Right lobe of liver (tissue), 6 donors: ENCODE results near the gene GRXCR1. TPM values are rescaled to one million over a fixed set of nuclear protein-coding genes. Genes with fewer than 3 reads are reported as not detected.

ENCODE experiments used
- ATAC-seq, 4 donors: fragments of 200-7000 bp; cut with Tn5 transposase; one replicate each; pipeline ENCODE4 v1.9.1; 2020; ENCODE audit warnings: mild to moderate bottlenecking in 4 of 4, moderate library complexity in 4 of 4
- DNase-seq, 3 donors: peaks; one replicate each; pipeline ENCODE4 v3.0.0-alpha.2; 2020
- H3K27ac ChIP-seq, 3 donors: fragments of 200-600 bp; one replicate each; pipeline ENCODE4 v1.8.0; 2022
- H3K27me3 ChIP-seq, 2 donors: fragments of 200-600 bp; one replicate each; pipeline ENCODE4 v1.8.0; 2022
- H3K36me3 ChIP-seq, 4 donors: fragments of 200-600 bp; sonication (generic) in 1 of 4; one replicate each; pipeline versions ENCODE4 v1.5.1 to v1.8.0; 2017 to 2022; ENCODE audit warnings: control low read depth in 1 of 4
- H3K4me1 ChIP-seq, 4 donors: fragments of 200-600 bp; sonication (generic) in 1 of 4; one replicate each; pipeline versions ENCODE4 v1.5.1 to v1.8.0; 2017 to 2022; ENCODE audit warnings: control low read depth in 1 of 4
- H3K4me3 ChIP-seq, 3 donors: fragments of 200-600 bp; one replicate each; pipeline ENCODE4 v1.8.0; 2022
- H3K9me3 ChIP-seq, 4 donors: fragments of 200-600 bp; sonication (generic) in 1 of 4; one replicate each; pipeline versions ENCODE4 v1.5.1 to v1.8.0; 2017 to 2022; ENCODE audit warnings: control low read depth in 1 of 4
- CTCF ChIP-seq, 4 donors: fragments of 200-600 bp in 3 of 4; fragments of 450-650 bp in 1 of 4; IDR thresholded peaks; one replicate each; pipeline versions ENCODE4 v1.5.1 to v1.8.0; 2016 to 2022; ENCODE audit warnings: antibody characterized with exemption in 4 of 4, mild to moderate bottlenecking in 2 of 4
- POLR2A ChIP-seq: fragments of 450-650 bp; IDR thresholded peaks from one replicate; pipeline ENCODE4 v1.6.1; 2017; ENCODE audit warnings: antibody characterized with exemption, mild to moderate bottlenecking
- WGBS: methylation state at CpG from one replicate; pipeline ENCODE4 v1.1.6; 2018; ENCODE audit warnings: low coverage, low lambda C conversion rate; ENCODE audit not compliant: insufficient coverage; ENCODE audit errors: missing lambda C conversion rate; 5-methylcytosine and 5-hydroxymethylcytosine counted together
- intact Hi-C, 2 donors: fragments of 100-400 bp; cut with DNase I; formaldehyde crosslinking; loops; one replicate each; pipeline versions ENCODE4 v1.11.2 to v1.14.1; 2022
- total RNA-seq, 6 experiments: library from RNA; depleted of rRNA in 2 of 6; stranded (reverse); fragments of >200 nt in 2 of 6; fragmentation: NEBNext Ultra II Directional in 3 of 6; extraction: Animal tissue kit (Norgen Biotek cat#: 25700) in 3 of 6; gene quantifications; one replicate each; pipeline versions ENCODE4 v1.1.0 to v1.2.4, GENCODE V29; 2016 to 2023
- donor health status: DM: no; HTN: yes; CAD: no.
- donor health status: DM: no; HTN: no; CAD: no.
- donor health status: DM: no; HTN: no; CAD: no.
- donor health status: DM: no; HTN: yes; CAD: no.
- donor health status: DM: no; HTN: yes; CAD: no.

Gene GRXCR1
- total RNA-seq, 6 experiments from 2014 or later = not detected

DNA sequence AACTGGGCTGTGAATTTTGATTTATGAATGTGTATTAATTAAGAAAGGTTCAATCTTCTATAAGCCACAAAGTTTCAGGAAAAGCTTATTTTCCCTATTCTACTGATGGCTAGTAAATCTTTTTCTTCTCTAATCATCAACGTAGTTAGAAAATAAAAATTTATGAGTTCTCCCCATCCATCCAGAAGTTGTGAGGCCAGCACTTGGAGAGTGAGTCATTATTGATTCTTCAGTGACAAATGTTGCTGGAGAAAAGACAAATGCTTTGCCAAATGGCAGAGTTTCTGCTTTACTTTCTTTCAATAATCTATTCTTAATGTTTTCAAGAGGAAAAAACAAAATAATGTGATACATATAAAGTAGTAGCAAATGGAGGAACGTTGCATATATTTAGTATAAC is 11.3 kb upstream of the GRXCR1 start:
- Histone ChIP-seq H3K36me3 (no peaks in the 10 kb centered on the region), H3K9me3 (no peaks in the 10 kb centered on the region), H3K4me3 (no peak overlapping the region), H3K27me3 (no peaks in the 10 kb centered on the region), H3K27ac (no peak overlapping the region), H3K4me1 (no peaks in the 10 kb centered on the region)
- intact Hi-C loops = no loop called here
- no peak for TF ChIP-seq POLR2A
- no peak for TF ChIP-seq CTCF (IDR thresholded peaks at IDR 0.05)
- DNase-seq (no peak), ATAC-seq (no peak)
- WGBS = 25% methylated on average over 2 of the region's 2 CpGs

- intact Hi-C loops = no loop called here
- no peaks in the 10 kb centered on the region for H3K4me1 ChIP-seq
- no peak overlapping the region for H3K4me3 ChIP-seq
- no peaks in the 10 kb centered on the region for H3K36me3 ChIP-seq
- no peak overlapping the region for H3K27ac ChIP-seq
- H3K27me3 ChIP-seq = no peaks in the 10 kb centered on the region
- TF ChIP-seq POLR2A = no peak
- no peak for TF ChIP-seq CTCF (IDR thresholded peaks at IDR 0.05)
- ATAC-seq (no peak), DNase-seq (no peak)
- WGBS = 39% methylated on average over 2 of the region's 2 CpGs
- no peaks in the 10 kb centered on the region for H3K9me3 ChIP-seq
Observed at GRCh38 chr4:42891644-42892043, 869 bp upstream of the GRXCR1 start.

DNA sequence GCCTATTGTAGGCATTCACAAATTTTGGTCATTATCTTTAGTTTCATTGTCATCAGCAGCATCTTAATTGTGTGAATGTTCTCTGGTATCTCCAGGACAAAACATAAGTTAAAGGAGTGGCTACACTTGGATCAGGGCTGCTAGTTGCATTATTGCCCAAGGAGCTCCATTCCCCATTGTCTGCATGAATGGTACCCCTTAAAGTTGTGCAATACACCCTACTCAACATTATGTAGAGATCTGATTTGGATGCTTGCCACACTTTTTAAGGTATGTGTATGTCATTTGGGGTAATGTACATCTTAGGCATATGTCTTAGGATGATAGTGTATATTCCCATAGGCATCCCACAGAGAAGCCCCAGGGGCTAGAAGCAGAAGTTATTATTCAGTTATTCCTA is 2.9 kb downstream of the GRXCR1 start:
- intact Hi-C loops = no loop called here
- TF ChIP-seq CTCF (IDR thresholded peaks at IDR 0.05) = no peak
- TF ChIP-seq POLR2A = no peak
- H3K27ac ChIP-seq = no peak overlapping the region
- ATAC-seq (no peak), DNase-seq (no peak)
- no peaks in the 10 kb centered on the region for H3K9me3 ChIP-seq
- H3K4me1 ChIP-seq = no peaks in the 10 kb centered on the region
- H3K27me3 ChIP-seq = no peaks in the 10 kb centered on the region
- no peaks in the 10 kb centered on the region for H3K36me3 ChIP-seq
- H3K4me3 ChIP-seq = no peak overlapping the region

DNA sequence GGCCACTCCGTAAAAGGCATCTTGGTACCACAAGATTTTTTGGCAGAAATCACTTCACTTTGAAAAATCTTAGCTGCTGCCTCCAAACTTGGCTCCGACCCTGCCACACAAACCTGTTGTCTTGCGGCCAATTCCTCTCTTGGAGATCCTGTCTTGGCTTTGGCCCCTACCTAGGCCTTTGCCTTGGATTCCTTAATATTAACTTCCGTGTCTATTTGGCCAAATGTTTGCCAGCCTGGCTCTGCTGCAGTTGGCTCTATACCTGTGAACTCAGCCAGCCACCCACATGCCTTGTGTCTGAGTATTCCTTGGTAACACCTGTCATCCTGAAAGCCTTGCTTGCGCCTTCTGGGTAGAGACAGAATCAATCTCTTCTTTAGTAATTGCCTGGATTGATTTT is 12.5 kb downstream of the GRXCR1 start:
- Histone ChIP-seq H3K4me1 (no peaks in the 10 kb centered on the region), H3K27ac (no peak overlapping the region), H3K36me3 (no peaks in the 10 kb centered on the region), H3K27me3 (no peaks in the 10 kb centered on the region), H3K4me3 (no peak overlapping the region), H3K9me3 (no peaks in the 10 kb centered on the region)
- intact Hi-C loops = no loop called here
- ATAC-seq (no peak), DNase-seq (no peak)
- WGBS = 57% methylated on average over 5 of the region's 5 CpGs
- TF ChIP-seq CTCF (IDR thresholded peaks at IDR 0.05) (no peak), POLR2A (no peak)

DNA sequence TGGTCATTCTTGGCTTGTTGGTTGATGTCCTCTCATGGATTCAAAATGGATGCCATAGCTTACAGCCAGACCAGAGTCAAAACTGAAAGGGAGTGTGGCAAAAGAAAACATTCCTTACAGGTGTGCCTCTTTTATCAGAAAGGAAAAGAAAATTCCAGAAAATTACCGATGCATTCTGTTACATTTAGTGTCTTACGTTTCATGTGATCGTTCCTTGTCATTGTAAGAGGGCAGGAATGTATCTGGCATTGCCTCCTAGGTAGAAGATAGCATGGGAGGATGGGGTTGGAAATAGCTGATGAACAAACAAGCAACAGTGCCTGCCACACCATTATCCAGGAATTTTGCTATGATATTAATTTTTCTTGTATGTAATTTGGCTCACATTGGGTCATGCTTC is 13.1 kb downstream of the GRXCR1 start:
- Histone ChIP-seq H3K9me3 (no peaks in the 10 kb centered on the region), H3K4me1 (no peaks in the 10 kb centered on the region), H3K4me3 (no peak overlapping the region), H3K36me3 (no peaks in the 10 kb centered on the region), H3K27ac (no peak overlapping the region), H3K27me3 (no peaks in the 10 kb centered on the region)
- TF ChIP-seq POLR2A = no peak
- no peak for TF ChIP-seq CTCF (IDR thresholded peaks at IDR 0.05)
- ATAC-seq (no peak), DNase-seq (no peak)
- 58% methylated on average over 3 of the region's 3 CpGs for WGBS
- intact Hi-C loops = no loop called here
